ENCODE data around the gene C4orf17. TPM values are rescaled to one million over a fixed set of nuclear protein-coding genes. Genes with fewer than 3 reads are reported as not detected.

Gene C4orf17
- total and polyA plus RNA-seq, 2 of the 8 experiments (the other 6 are each of a cell fraction or from before 2014, with no cell fraction given), result not detected

DNA sequence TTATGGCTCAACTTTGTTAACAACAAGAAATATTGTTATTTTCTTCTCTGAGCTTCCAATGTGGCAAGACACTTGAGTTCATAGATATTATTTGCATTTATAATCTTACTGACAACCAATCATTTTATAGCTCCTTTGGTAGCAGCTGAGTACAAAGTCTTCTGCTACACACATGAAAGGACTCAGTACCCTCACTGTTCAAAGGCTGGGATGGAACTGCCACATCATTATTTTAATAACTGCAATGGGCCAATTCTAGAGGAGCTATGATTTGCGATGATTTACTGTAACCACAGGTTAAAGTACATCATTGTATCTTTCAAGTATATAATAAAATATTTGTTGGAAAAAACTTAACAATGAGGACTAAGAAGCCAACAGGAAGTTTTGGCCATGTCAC lies 74.7 kb downstream of the C4orf17 start:
- Histone ChIP-seq H4K91ac (replicated peaks; ENCODE audit: insufficient read length, low read length) (no peak overlapping the region), H2BK12ac (ENCODE audit: low read depth, low read length) (no peak overlapping the region), H3K27me3 (replicated peaks in 1 of 4; ENCODE audit: control insufficient read depth in 3 of 4, extremely low read depth in 1 of 4, insufficient read depth in 3 of 4, low read length in 3 of 4) (no peaks in the 10 kb centered on the region), H2BK20ac (ENCODE audit: low read length) (no peak overlapping the region), H3K4ac (replicated peaks; ENCODE audit: insufficient read length, low read depth, low read length) (no peak overlapping the region), H3K27ac (ENCODE audit: low read depth, low read length) (no peak overlapping the region), H3K14ac (ENCODE audit: insufficient read length) (no peak overlapping the region), H4K8ac (ENCODE audit: extremely low read depth, insufficient read depth, low read length) (no peak overlapping the region), H3K9ac (replicated peaks in 1 of 4; ENCODE audit: extremely low read depth in 1 of 4, low read depth in 3 of 4, low read length in 3 of 4) (no peak overlapping the region), H2BK15ac (ENCODE audit: low read length) (no peak overlapping the region), H3K23ac (ENCODE audit: insufficient read length) (no peak overlapping the region), H3K9me3 (ENCODE audit: insufficient read depth in 2 of 2, low read depth in 1 of 2, low read length in 1 of 2) (no peaks in the 10 kb centered on the region), H3K4me1 (replicated peaks in 1 of 4; ENCODE audit: control insufficient read depth in 3 of 4, insufficient read depth in 4 of 4, low read length in 3 of 4) (no peaks in the 10 kb centered on the region), H3K18ac (ENCODE audit: extremely low read depth, low read length) (no peak overlapping the region), H3K79me1 (ENCODE audit: low read depth, low read length) (no peaks in the 10 kb centered on the region), H3K4me3 (ENCODE audit: extremely low read depth in 1 of 4, insufficient read depth in 2 of 4, low read depth in 3 of 4, low read length in 4 of 4) (no peak overlapping the region), H3K23me2 (ENCODE audit: low read depth, low read length) (no peaks in the 10 kb centered on the region), H3K56ac (replicated peaks; ENCODE audit: insufficient read length, low read depth, low read length) (no peak overlapping the region), H2AK5ac (ENCODE audit: low read depth, low read length) (no peak overlapping the region), H4K5ac (ENCODE audit: insufficient read length, low read depth, low read length) (no peak overlapping the region), H3K36me3 (ENCODE audit: control insufficient read depth in 2 of 4, insufficient read depth in 4 of 4, low read length in 3 of 4) (no peaks in the 10 kb centered on the region), H2AFZ (ENCODE audit: low read length) (no peak overlapping the region), H2BK120ac (replicated peaks; ENCODE audit: low read depth, low read length) (no peak overlapping the region), H4K20me1 (replicated peaks in 1 of 2; ENCODE audit: control insufficient read depth in 1 of 2, insufficient read depth in 2 of 2, low read length in 2 of 2) (no peaks in the 10 kb centered on the region), H3K4me2 (ENCODE audit: insufficient read depth in 1 of 2, low read depth in 2 of 2, low read length in 2 of 2) (no peak overlapping the region), H3K79me2 (ENCODE audit: control insufficient read depth in 1 of 2, insufficient read depth in 2 of 2, low read length in 2 of 2) (no peaks in the 10 kb centered on the region), H2BK5ac (ENCODE audit: low read depth, low read length) (no peak overlapping the region)
- FAIRE-seq (no peak), DNase-seq (ENCODE audit: low read depth in 1 of 2, low spot score in 2 of 2) (no peak)
- 96% methylated on average over 1 of the region's 1 CpG; no CpG with 5 or more reads in 1 of the 2 experiments for whole genome bisulfite sequencing, 2 experiments (ENCODE audit: extremely low coverage in 1 of 2, insufficient coverage in 1 of 2, insufficient read length in 1 of 2, insufficient replicate concordance in 2 of 2, low coverage in 1 of 2, low lambda C conversion rate in 2 of 2, missing lambda C conversion rate in 1 of 2)
- CTCF ChIA-PET (ENCODE audit: partially characterized antibody), result no interaction called here
- TF ChIP-seq ASH2L (IDR thresholded peaks at IDR 0.05; ENCODE audit: low read length) (no peak), PHF8 (conservative IDR thresholded peaks at IDR 0.05; ENCODE audit: low read depth, low read length) (no peak), CHD1 (IDR thresholded peaks at IDR 0.05; ENCODE audit: low read depth, low read length) (no peak), POLR2A (IDR thresholded peaks at IDR 0.05; ENCODE audit: control extremely low read depth in 1 of 2, low read depth in 2 of 2, low read length in 2 of 2) (no peak), KDM4A (IDR thresholded peaks at IDR 0.05; ENCODE audit: low read depth, low read length, severe bottlenecking) (no peak), MAFK (IDR thresholded peaks at IDR 0.05; ENCODE audit: low read depth, low read length) (no peak), GTF2F1 (IDR thresholded peaks at IDR 0.05; ENCODE audit: borderline replicate concordance, low read depth, low read length) (no peak), JUN (IDR thresholded peaks at IDR 0.05; ENCODE audit: low read depth, low read length) (no peak), RBBP5 (IDR thresholded peaks at IDR 0.05; ENCODE audit: borderline replicate concordance, low read depth, low read length) (no peak)
- TF ChIP-seq, protein P1, sequence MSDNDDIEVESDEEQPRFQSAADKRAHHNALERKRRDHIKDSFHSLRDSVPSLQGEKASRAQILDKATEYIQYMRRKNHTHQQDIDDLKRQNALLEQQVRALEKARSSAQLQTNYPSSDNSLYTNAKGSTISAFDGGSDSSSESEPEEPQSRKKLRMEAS (IDR thresholded peaks at IDR 0.05), result no peak
- TF ChIP-seq, protein P2, sequence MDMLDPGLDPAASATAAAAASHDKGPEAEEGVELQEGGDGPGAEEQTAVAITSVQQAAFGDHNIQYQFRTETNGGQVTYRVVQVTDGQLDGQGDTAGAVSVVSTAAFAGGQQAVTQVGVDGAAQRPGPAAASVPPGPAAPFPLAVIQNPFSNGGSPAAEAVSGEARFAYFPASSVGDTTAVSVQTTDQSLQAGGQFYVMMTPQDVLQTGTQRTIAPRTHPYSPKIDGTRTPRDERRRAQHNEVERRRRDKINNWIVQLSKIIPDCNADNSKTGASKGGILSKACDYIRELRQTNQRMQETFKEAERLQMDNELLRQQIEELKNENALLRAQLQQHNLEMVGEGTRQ (IDR thresholded peaks at IDR 0.05; ENCODE audit: low read length), result no peak
- POLR2A ChIA-PET (ENCODE audit: partially characterized antibody), result interaction anchor here (1.1 kb wide), 1 partner anchor 11 kb away, joined by 3 read pairs; the partner anchor contains the start of gene MTTP

Measured in H1 (cell line).